HG03439 (cell line): ENCODE results near the gene RPL29.

ENCODE experiments used
- ATAC-seq: cut with Tn5 transposase; IDR thresholded peaks from one replicate; pipeline ENCODE4 v1.9.1; 2021; ENCODE audit warnings: mild to moderate bottlenecking, moderate library complexity; ENCODE audit not compliant: unreplicated experiment

Gene RPL29

GRCh38 chr3:52026041-52026440 is 30.3 kb upstream of the RPL29 start:
- ATAC-seq = no peak

- ATAC-seq = no peak
Observed at GRCh38 chr3:52025453-52025852, 29.8 kb upstream of the RPL29 start.

GRCh38 chr3:52024765-52025452 is 29.2 kb upstream of the RPL29 start:
- no peak for ATAC-seq

- no peak for ATAC-seq
Observed at GRCh38 chr3:52023860-52024764, 28.4 kb upstream of the RPL29 start.

- ATAC-seq = no peak
Observed at GRCh38 chr3:52023101-52023770, 27.5 kb upstream of the RPL29 start.

GRCh38 chr3:52022323-52023100 is 26.8 kb upstream of the RPL29 start:
- no peak for ATAC-seq

GRCh38 chr3:52021489-52022268 is 26.0 kb upstream of the RPL29 start:
- ATAC-seq = no peak

GRCh38 chr3:52020796-52021195 is 25.1 kb upstream of the RPL29 start:
- ATAC-seq = no peak

GRCh38 chr3:52019352-52020080 is 23.8 kb upstream of the RPL29 start:
- no peak for ATAC-seq

GRCh38 chr3:52018319-52019000 is 22.8 kb upstream of the RPL29 start:
- no peak for ATAC-seq

- ATAC-seq = no peak
Observed at GRCh38 chr3:52017586-52017985, 21.9 kb upstream of the RPL29 start.

- no peak for ATAC-seq
Observed at GRCh38 chr3:52015438-52016228, 19.9 kb upstream of the RPL29 start.

GRCh38 chr3:52014613-52015012 is 18.9 kb upstream of the RPL29 start:
- no peak for ATAC-seq

GRCh38 chr3:52013802-52014598 is 18.3 kb upstream of the RPL29 start:
- ATAC-seq = no peak

GRCh38 chr3:52012699-52013098 is 17.0 kb upstream of the RPL29 start:
- ATAC-seq = no peak

- no peak for ATAC-seq
Observed at GRCh38 chr3:52010431-52010830, 14.7 kb upstream of the RPL29 start.

- no peak for ATAC-seq
Observed at GRCh38 chr3:52007291-52007690, 11.6 kb upstream of the RPL29 start.
